Left ventricle myocardium inferior (tissue), 1 donor: ENCODE data around the gene ANP32B. TPM values are rescaled to one million over a fixed set of nuclear protein-coding genes. Genes with fewer than 3 reads are reported as not detected.
"Not testable (repeated sequence)": the region's sequence is repeated elsewhere in the genome, so short reads cannot be mapped to it uniquely, and the experiment has no call there.

ENCODE experiments used
- DNase-seq: peaks from one replicate; pipeline ENCODE4 v3.0.0-alpha.2; 2020
- H3K27ac ChIP-seq: fragments of 200-600 bp; replicated peaks from 2 replicates; pipeline ENCODE4 v1.8.0; 2021
- H3K27me3 ChIP-seq: fragments of 200-600 bp; 2 replicates; pipeline ENCODE4 v1.8.0; 2021; ENCODE audit warnings: low read depth
- H3K36me3 ChIP-seq: fragments of 200-600 bp; 2 replicates; pipeline ENCODE4 v1.8.0; 2021
- H3K4me1 ChIP-seq: fragments of 200-600 bp; 2 replicates; pipeline ENCODE4 v1.8.0; 2021
- H3K4me3 ChIP-seq: fragments of 200-600 bp; 2 replicates; pipeline ENCODE4 v1.8.0; 2021; ENCODE audit warnings: mild to moderate bottlenecking, moderate library complexity
- H3K9me3 ChIP-seq: fragments of 200-600 bp; replicated peaks from 2 replicates; pipeline ENCODE4 v1.8.0; 2021
- CTCF ChIP-seq: fragments of 200-600 bp; IDR thresholded peaks from 2 replicates; pipeline ENCODE4 v1.8.0; 2021; ENCODE audit warnings: antibody characterized with exemption, mild to moderate bottlenecking, borderline replicate concordance
- intact Hi-C: fragments of 100-400 bp; cut with micrococcal nuclease; formaldehyde crosslinking; loops from one replicate; pipeline ENCODE4 v1.11.0; 2022
- total RNA-seq: library from RNA; stranded (reverse); fragmentation: NEBNext Ultra II Directional; extraction: Animal tissue kit (Norgen Biotek cat#: 25700); gene quantifications from one replicate; pipeline ENCODE4 v1.2.1, GENCODE V29; 2021
- donor health status: DM: no; HTN: yes; CAD: no; lungs with severe emphysema.

Gene ANP32B
- total RNA-seq, 1 donor from 2014 or later = 49.9 TPM

GRCh38 chr9:97970165-97970564 lies 13.0 kb upstream of the ANP32B start:
- Histone ChIP-seq H3K9me3 (no peaks in the 10 kb centered on the region), H3K27me3 (peaks cover 16% of the 10 kb centered on the region), H3K4me3 (no peak overlapping the region), H3K4me1 (peaks cover 3% of the 10 kb centered on the region), H3K27ac (no peak overlapping the region), H3K36me3 (no peaks in the 10 kb centered on the region)
- no peak for DNase-seq
- intact Hi-C loops = no loop called here
- TF ChIP-seq CTCF = no peak

GRCh38 chr9:97972753-97973152 lies 10.4 kb upstream of the ANP32B start:
- no peak for DNase-seq
- Histone ChIP-seq H3K9me3 (no peaks in the 10 kb centered on the region), H3K4me3 (no peak overlapping the region), H3K4me1 (no peaks in the 10 kb centered on the region), H3K27ac (no peak overlapping the region), H3K27me3 (peaks cover 11% of the 10 kb centered on the region), H3K36me3 (no peaks in the 10 kb centered on the region)
- no peak for TF ChIP-seq CTCF
- intact Hi-C loops = no loop called here

GRCh38 chr9:97975376-97975775 lies 7.8 kb upstream of the ANP32B start:
- intact Hi-C loops = no loop called here
- Histone ChIP-seq H3K4me3 (no peak overlapping the region), H3K36me3 (no peaks in the 10 kb centered on the region), H3K4me1 (peaks cover 1% of the 10 kb centered on the region), H3K27ac (no peak overlapping the region), H3K9me3 (no peaks in the 10 kb centered on the region), H3K27me3 (peaks cover 11% of the 10 kb centered on the region)
- DNase-seq = no peak
- TF ChIP-seq CTCF = no peak

- H3K27ac ChIP-seq, H3K4me3 ChIP-seq, H3K36me3 ChIP-seq, H3K27me3 ChIP-seq, intact Hi-C loops, H3K9me3 ChIP-seq, DNase-seq: not testable (repeated sequence)
- peaks cover 14% of the 10 kb centered on the region for H3K4me1 ChIP-seq
Observed at GRCh38 chr9:97976633-97977032, 6.5 kb upstream of the ANP32B start.

GRCh38 chr9:97978371-97979130 lies 4.6 kb upstream of the ANP32B start:
- no peak overlapping the region for H3K27ac ChIP-seq
- H3K4me3 ChIP-seq = no peak overlapping the region
- no peaks in the 10 kb centered on the region for H3K36me3 ChIP-seq
- no peaks in the 10 kb centered on the region for H3K27me3 ChIP-seq
- DNase-seq = no peak
- H3K4me1 ChIP-seq = peaks cover 30% of the 10 kb centered on the region
- intact Hi-C loops = no loop called here
- no peaks in the 10 kb centered on the region for H3K9me3 ChIP-seq
- no peak for TF ChIP-seq CTCF

GRCh38 chr9:97979788-97980478 lies 3.2 kb upstream of the ANP32B start:
- Histone ChIP-seq H3K36me3 (no peaks in the 10 kb centered on the region), H3K4me3 (no peak overlapping the region), H3K9me3 (no peaks in the 10 kb centered on the region), H3K4me1 (peaks cover 35% of the 10 kb centered on the region), H3K27ac (peak overlapping the region; percentile 99), H3K27me3 (no peaks in the 10 kb centered on the region)
- no peak for TF ChIP-seq CTCF
- intact Hi-C loops = loop anchor here (10.0 kb wide), 1 partner anchor 55 kb away; no protein-coding TSS in a partner anchor
- DNase-seq = no peak
